ENCODE measurements around the gene RPP25L. TPM values are rescaled to one million over a fixed set of nuclear protein-coding genes. Genes with fewer than 3 reads are reported as not detected.

RPP25L gene
- total RNA-seq, 3 donors from 2014 or later = 28.5 to 37.9 (median 36.4) TPM

GRCh38 chr9:34651876-34652601, 40.1 kb upstream of the RPP25L start, which contains the start of gene IL11RA:
Gene IL11RA, plus strand, starts transcription at chr9:34652185. Its CDS starts 3,033 bp downstream, at chr9:34655218.
- Histone ChIP-seq H3K4me1 (peaks cover 14 to 43% of the 10 kb centered on the region in 2 donors), H3K9me3 (no peaks in the 10 kb centered on the region), H3K27ac (peak within 1 kb of the TSS; percentile 90 to 93), H3K4me3 (peak within 1 kb of the TSS; percentile 42 to 69 (median 50)), H3K36me3 (no peaks in the 10 kb centered on the region), H3K27me3 (no peaks in the 10 kb centered on the region)
- TF ChIP-seq POLR2A (IDR thresholded peaks at IDR 0.05) (no peak), POLR2AphosphoS5 (IDR thresholded peaks at IDR 0.05) (peak in 2 of 3 donors; percentile 39 to 40), CTCF (IDR thresholded peaks at IDR 0.05) (no peak)
- peak; percentile 75 to 83 for DNase-seq (ENCODE audit: low spot score in 2 of 2)
- intact Hi-C loops (cut with DNase I; ENCODE audit: low total_unique reads) = no loop called here

DNA sequence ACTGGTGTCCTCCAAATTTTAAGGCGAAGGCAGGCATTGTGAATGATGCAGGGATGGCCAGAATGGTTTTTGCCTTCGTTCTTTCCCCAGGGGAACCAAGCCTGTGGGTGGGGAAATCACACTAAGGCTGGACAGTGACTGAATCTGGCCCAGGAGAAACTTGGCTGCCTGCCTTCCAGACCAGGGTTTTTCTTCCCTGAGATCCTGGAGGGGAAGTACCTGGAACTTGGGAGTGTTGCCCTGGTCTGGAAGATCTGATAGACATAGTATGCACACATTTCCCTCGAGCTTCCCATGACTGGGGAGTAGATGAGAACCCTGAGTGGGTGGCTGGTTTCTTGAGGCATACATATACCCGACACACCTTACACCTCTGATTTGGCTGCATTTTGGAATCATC, 39.4 kb upstream of the RPP25L start:
- peak in 1 of 2 donors; percentile 53 for DNase-seq (ENCODE audit: low spot score in 2 of 2)
- H3K36me3 ChIP-seq = no peaks in the 10 kb centered on the region
- peak overlapping the region; percentile 42 to 69 (median 50) for H3K4me3 ChIP-seq
- no peaks in the 10 kb centered on the region for H3K27me3 ChIP-seq
- no peak for TF ChIP-seq CTCF (IDR thresholded peaks at IDR 0.05)
- no peak for TF ChIP-seq POLR2A (IDR thresholded peaks at IDR 0.05)
- TF ChIP-seq POLR2AphosphoS5 (IDR thresholded peaks at IDR 0.05) = no peak
- no peaks in the 10 kb centered on the region for H3K9me3 ChIP-seq
- peaks cover 15 to 43% of the 10 kb centered on the region in 2 donors for H3K4me1 ChIP-seq
- peak overlapping the region; percentile 90 to 93 for H3K27ac ChIP-seq
- intact Hi-C loops (cut with DNase I; ENCODE audit: low total_unique reads) = no loop called here

GRCh38 chr9:34650816-34651215, 38.9 kb upstream of the RPP25L start:
- Histone ChIP-seq H3K4me1 (peaks cover 15 to 43% of the 10 kb centered on the region in 2 donors), H3K9me3 (no peaks in the 10 kb centered on the region), H3K4me3 (no peak overlapping the region), H3K27me3 (no peaks in the 10 kb centered on the region), H3K27ac (peak overlapping the region; percentile 90 to 93), H3K36me3 (no peaks in the 10 kb centered on the region)
- no peak for TF ChIP-seq CTCF (IDR thresholded peaks at IDR 0.05)
- no peak for TF ChIP-seq POLR2AphosphoS5 (IDR thresholded peaks at IDR 0.05)
- no peak for TF ChIP-seq POLR2A (IDR thresholded peaks at IDR 0.05)
- no peak for DNase-seq (ENCODE audit: low spot score in 2 of 2)
- intact Hi-C loops (cut with DNase I; ENCODE audit: low total_unique reads) = no loop called here

DNA sequence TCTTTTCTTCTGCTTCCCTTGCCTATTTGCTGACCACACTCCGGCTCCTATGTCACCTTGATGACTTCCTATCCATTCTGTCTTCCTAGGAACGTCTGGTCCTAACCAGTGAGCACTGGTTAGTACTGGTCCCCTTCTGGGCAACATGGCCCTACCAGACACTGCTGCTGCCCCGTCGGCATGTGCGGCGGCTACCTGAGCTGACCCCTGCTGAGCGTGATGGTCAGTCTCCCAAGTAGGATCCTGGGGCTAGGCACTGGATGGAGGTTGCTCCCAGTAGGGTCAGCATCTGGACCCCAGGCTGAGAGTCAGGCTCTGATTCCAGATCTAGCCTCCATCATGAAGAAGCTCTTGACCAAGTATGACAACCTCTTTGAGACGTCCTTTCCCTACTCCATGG, 36.8 kb upstream of the RPP25L start:
- peaks cover 10 to 23% of the 10 kb centered on the region in 2 donors for H3K4me1 ChIP-seq
- H3K36me3 ChIP-seq = no peaks in the 10 kb centered on the region
- no peaks in the 10 kb centered on the region for H3K9me3 ChIP-seq
- no peaks in the 10 kb centered on the region for H3K27me3 ChIP-seq
- no peak for DNase-seq (ENCODE audit: low spot score in 2 of 2)
- H3K4me3 ChIP-seq = no peak overlapping the region
- TF ChIP-seq POLR2A (IDR thresholded peaks at IDR 0.05) (no peak), POLR2AphosphoS5 (IDR thresholded peaks at IDR 0.05) (no peak)
- intact Hi-C loops (cut with DNase I; ENCODE audit: low total_unique reads) = no loop called here
- H3K27ac ChIP-seq = peak overlapping the region; percentile 13 to 84

DNA sequence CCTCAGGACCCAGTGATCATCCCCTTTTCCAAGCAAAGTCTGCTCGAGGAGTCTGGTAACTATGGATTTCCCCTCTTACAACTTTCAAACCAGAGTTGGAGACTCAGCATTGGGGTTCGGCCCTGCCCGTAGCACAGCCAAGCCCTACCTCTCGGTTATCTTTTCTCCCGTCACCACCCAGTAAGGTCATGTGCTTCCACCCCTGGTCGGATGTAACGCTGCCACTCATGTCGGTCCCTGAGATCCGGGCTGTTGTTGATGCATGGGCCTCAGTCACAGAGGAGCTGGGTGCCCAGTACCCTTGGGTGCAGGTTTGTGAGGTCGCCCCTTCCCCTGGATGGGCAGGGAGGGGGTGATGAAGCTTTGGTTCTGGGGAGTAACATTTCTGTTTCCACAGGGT, 35.8 kb upstream of the RPP25L start:
- Histone ChIP-seq H3K27me3 (no peaks in the 10 kb centered on the region), H3K36me3 (no peaks in the 10 kb centered on the region), H3K27ac (peak overlapping the region; percentile 84 to 89), H3K9me3 (no peaks in the 10 kb centered on the region), H3K4me3 (peak overlapping the region; percentile 71 to 78 (median 78)), H3K4me1 (peaks cover 4 to 13% of the 10 kb centered on the region in 2 donors)
- intact Hi-C loops (cut with DNase I; ENCODE audit: low total_unique reads) = no loop called here
- no peak for DNase-seq (ENCODE audit: low spot score in 2 of 2)
- TF ChIP-seq POLR2AphosphoS5 (IDR thresholded peaks at IDR 0.05) (no peak), POLR2A (IDR thresholded peaks at IDR 0.05) (no peak), CTCF (IDR thresholded peaks at IDR 0.05) (no peak)

Measured in breast epithelium (tissue), 4 donors.